HG02571 (cell line): Measurements from ENCODE around the gene ERG.

Source experiments
- ATAC-seq: cut with Tn5 transposase; IDR thresholded peaks from one replicate; pipeline ENCODE4 v1.9.1; 2021; ENCODE audit warnings: mild to moderate bottlenecking, moderate library complexity; ENCODE audit not compliant: unreplicated experiment

Gene ERG

GRCh38 chr21:38363693-38364092 lies 134.6 kb downstream of the ERG start:
- no peak for ATAC-seq

- no peak for ATAC-seq
Observed at GRCh38 chr21:38361324-38361723, 137.0 kb downstream of the ERG start.

- ATAC-seq: no peak
Observed at GRCh38 chr21:38359835-38360234, 138.4 kb downstream of the ERG start.

GRCh38 chr21:38359090-38359489 lies 139.2 kb downstream of the ERG start:
- ATAC-seq: no peak

- no peak for ATAC-seq
Observed at GRCh38 chr21:38358666-38359065, 139.6 kb downstream of the ERG start.

- no peak for ATAC-seq
Observed at GRCh38 chr21:38358098-38358497, 140.2 kb downstream of the ERG start.

- no peak for ATAC-seq
Observed at GRCh38 chr21:38356883-38357625, 141.2 kb downstream of the ERG start.

- ATAC-seq: no peak
Observed at GRCh38 chr21:38355992-38356781, 142.1 kb downstream of the ERG start.

GRCh38 chr21:38355353-38355752 lies 142.9 kb downstream of the ERG start:
- ATAC-seq: no peak

GRCh38 chr21:38354746-38355145 lies 143.5 kb downstream of the ERG start:
- no peak for ATAC-seq

- ATAC-seq: no peak
Observed at GRCh38 chr21:38354231-38354630, 144.0 kb downstream of the ERG start.

GRCh38 chr21:38352536-38353219 lies 145.6 kb downstream of the ERG start:
- ATAC-seq: no peak

- ATAC-seq: no peak
Observed at GRCh38 chr21:38351961-38352521, 146.2 kb downstream of the ERG start.

GRCh38 chr21:38351176-38351959 lies 146.9 kb downstream of the ERG start:
- no peak for ATAC-seq

- no peak for ATAC-seq
Observed at GRCh38 chr21:38350684-38351083, 147.6 kb downstream of the ERG start.

GRCh38 chr21:38349977-38350376 lies 148.3 kb downstream of the ERG start:
- ATAC-seq: no peak

- ATAC-seq: no peak
Observed at GRCh38 chr21:38349111-38349746, 149.0 kb downstream of the ERG start.

GRCh38 chr21:38346286-38346685 lies 152.0 kb downstream of the ERG start:
- no peak for ATAC-seq

- no peak for ATAC-seq
Observed at GRCh38 chr21:38343691-38344090, 154.6 kb downstream of the ERG start.

- ATAC-seq: no peak
Observed at GRCh38 chr21:38342739-38343138, 155.5 kb downstream of the ERG start.
